ENCODE measurements around the gene TXNL4B.
"Not testable (repeated sequence)": the region's sequence is repeated elsewhere in the genome, so short reads cannot be mapped to it uniquely, and the experiment has no call there.

GRCh38 chr16:72054254-72054847 is 39.1 kb downstream of the TXNL4B start, which contains the start of gene HP:
- TF ChIP-seq, protein P1, sequence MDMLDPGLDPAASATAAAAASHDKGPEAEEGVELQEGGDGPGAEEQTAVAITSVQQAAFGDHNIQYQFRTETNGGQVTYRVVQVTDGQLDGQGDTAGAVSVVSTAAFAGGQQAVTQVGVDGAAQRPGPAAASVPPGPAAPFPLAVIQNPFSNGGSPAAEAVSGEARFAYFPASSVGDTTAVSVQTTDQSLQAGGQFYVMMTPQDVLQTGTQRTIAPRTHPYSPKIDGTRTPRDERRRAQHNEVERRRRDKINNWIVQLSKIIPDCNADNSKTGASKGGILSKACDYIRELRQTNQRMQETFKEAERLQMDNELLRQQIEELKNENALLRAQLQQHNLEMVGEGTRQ (CRISPR knock-in tag; IDR thresholded peaks at IDR 0.05) = not testable (repeated sequence)
- not testable (repeated sequence) for TF ChIP-seq EMX1 (CRISPR knock-in tag; IDR thresholded peaks at IDR 0.05); CTCF (IDR thresholded peaks at IDR 0.05); E2F5 (CRISPR knock-in tag; IDR thresholded peaks at IDR 0.05)

Measured in WTC11 (cell line).